Upper lobe of right lung (tissue), 1 donor: Measurements from ENCODE around the gene RNF167. TPM values are rescaled to one million over a fixed set of nuclear protein-coding genes. Genes with fewer than 3 reads are reported as not detected.
A peak's percentile ranks its signal among the peaks of the same experiment; 100 is the strongest.

Experiments used
- ATAC-seq: fragments of 200-7000 bp; cut with Tn5 transposase; one replicate; pipeline ENCODE4 v1.9.1; 2020; ENCODE audit warnings: mild to moderate bottlenecking, moderate library complexity
- DNase-seq: peaks from one replicate; pipeline ENCODE4 v3.0.0-alpha.2; 2020
- H3K27ac ChIP-seq: fragments of 200-600 bp; one replicate; pipeline ENCODE4 v1.8.0; 2022
- H3K27me3 ChIP-seq: fragments of 200-600 bp; one replicate; pipeline ENCODE4 v1.8.0; 2022; ENCODE audit warnings: mild to moderate bottlenecking
- H3K36me3 ChIP-seq: fragments of 200-600 bp; one replicate; pipeline ENCODE4 v1.8.0; 2022
- H3K4me1 ChIP-seq: fragments of 200-600 bp; one replicate; pipeline ENCODE4 v1.8.0; 2022
- H3K4me3 ChIP-seq: fragments of 200-600 bp; one replicate; pipeline ENCODE4 v1.8.0; 2022; ENCODE audit warnings: mild to moderate bottlenecking
- H3K9me3 ChIP-seq: fragments of 200-600 bp; one replicate; pipeline ENCODE4 v1.8.0; 2022
- intact Hi-C: fragments of 100-400 bp; cut with DNase I; formaldehyde crosslinking; loops from one replicate; pipeline ENCODE4 v1.11.0; 2022
- total RNA-seq: library from RNA; stranded (reverse); fragmentation: NEBNext Ultra II Directional; extraction: Animal tissue kit (Norgen Biotek cat#: 25700); gene quantifications from one replicate; pipeline ENCODE4 v1.2.1, GENCODE V29; 2021
- TF ChIP-seq, protein P1 (sequence below): fragments of 200-600 bp; IDR thresholded peaks from one replicate; pipeline ENCODE4 v1.8.0; 2022; ENCODE audit warnings: antibody characterized with exemption
- donor health status: DM: no; HTN: yes; CAD: no; lungs with severe emphysema.

Gene RNF167
- total RNA-seq, 1 donor from 2014 or later = 92.9 TPM

DNA sequence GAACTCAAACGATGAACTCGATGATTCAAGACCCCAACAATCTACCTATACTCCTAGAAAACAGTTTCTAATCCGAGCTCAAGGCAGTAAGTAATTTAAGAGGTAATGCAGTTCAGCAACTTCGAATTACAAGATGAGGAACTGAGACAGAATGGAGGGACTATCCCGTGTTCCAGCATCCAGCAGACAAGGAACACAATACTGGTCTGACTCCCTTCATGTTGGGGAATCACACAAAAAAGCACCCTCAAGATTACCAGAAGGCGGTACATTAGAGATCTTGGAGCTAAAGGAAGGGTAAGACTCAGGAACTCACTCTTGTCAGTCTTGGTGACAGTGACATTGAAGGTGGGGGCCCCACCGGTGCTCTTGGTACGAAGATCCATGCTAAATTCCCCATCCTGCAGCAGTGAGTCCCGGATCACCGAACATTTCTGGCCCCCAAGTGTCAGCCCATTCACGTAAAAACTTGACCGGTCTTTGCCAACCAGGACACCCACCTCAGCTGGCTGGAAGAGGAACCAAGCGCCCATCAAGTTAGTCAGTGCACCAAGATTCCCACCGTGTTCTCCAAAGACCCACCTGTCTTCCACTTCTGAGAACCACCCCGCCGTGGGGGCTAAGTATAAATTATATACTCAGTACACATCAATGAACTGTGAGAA lies 6.4 kb downstream of the RNF167 start:
- ATAC-seq (no peak), DNase-seq (no peak)
- intact Hi-C loops = no loop called here
- Histone ChIP-seq H3K4me1 (peaks cover 64% of the 10 kb centered on the region), H3K27me3 (no peaks in the 10 kb centered on the region), H3K9me3 (no peaks in the 10 kb centered on the region), H3K36me3 (peaks cover 49% of the 10 kb centered on the region), H3K4me3 (peak overlapping the region; percentile 99), H3K27ac (peak overlapping the region; percentile 97)
- TF ChIP-seq, protein P1, sequence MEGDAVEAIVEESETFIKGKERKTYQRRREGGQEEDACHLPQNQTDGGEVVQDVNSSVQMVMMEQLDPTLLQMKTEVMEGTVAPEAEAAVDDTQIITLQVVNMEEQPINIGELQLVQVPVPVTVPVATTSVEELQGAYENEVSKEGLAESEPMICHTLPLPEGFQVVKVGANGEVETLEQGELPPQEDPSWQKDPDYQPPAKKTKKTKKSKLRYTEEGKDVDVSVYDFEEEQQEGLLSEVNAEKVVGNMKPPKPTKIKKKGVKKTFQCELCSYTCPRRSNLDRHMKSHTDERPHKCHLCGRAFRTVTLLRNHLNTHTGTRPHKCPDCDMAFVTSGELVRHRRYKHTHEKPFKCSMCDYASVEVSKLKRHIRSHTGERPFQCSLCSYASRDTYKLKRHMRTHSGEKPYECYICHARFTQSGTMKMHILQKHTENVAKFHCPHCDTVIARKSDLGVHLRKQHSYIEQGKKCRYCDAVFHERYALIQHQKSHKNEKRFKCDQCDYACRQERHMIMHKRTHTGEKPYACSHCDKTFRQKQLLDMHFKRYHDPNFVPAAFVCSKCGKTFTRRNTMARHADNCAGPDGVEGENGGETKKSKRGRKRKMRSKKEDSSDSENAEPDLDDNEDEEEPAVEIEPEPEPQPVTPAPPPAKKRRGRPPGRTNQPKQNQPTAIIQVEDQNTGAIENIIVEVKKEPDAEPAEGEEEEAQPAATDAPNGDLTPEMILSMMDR = no peak

DNA sequence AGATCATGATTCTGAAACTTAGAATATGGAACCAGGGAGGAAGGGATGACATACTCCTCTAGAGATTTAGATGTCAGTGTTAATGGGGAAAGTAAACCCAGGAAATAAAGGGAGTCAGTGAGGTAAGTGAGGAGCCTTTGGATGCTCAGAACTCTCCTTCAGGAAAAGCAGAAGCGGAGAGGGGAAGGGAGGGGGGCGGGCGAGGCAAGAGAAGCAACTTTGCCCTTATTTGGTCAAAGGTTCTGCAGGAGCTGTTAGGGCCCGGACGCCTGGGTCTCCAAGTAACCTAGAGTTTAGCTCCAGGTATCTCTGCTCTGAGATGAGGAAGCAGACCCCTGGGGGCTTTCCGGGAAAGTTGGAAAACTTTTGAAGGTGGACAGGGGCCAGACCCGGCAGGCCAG lies 6.9 kb downstream of the RNF167 start:
- no peak for DNase-seq
- Histone ChIP-seq H3K9me3 (no peaks in the 10 kb centered on the region), H3K4me3 (peak overlapping the region; percentile 99), H3K4me1 (peaks cover 58% of the 10 kb centered on the region), H3K27me3 (no peaks in the 10 kb centered on the region), H3K27ac (peak overlapping the region; percentile 97), H3K36me3 (peaks cover 47% of the 10 kb centered on the region)
- no peak for ATAC-seq
- intact Hi-C loops = no loop called here
- TF ChIP-seq, protein P1 = no peak

DNA sequence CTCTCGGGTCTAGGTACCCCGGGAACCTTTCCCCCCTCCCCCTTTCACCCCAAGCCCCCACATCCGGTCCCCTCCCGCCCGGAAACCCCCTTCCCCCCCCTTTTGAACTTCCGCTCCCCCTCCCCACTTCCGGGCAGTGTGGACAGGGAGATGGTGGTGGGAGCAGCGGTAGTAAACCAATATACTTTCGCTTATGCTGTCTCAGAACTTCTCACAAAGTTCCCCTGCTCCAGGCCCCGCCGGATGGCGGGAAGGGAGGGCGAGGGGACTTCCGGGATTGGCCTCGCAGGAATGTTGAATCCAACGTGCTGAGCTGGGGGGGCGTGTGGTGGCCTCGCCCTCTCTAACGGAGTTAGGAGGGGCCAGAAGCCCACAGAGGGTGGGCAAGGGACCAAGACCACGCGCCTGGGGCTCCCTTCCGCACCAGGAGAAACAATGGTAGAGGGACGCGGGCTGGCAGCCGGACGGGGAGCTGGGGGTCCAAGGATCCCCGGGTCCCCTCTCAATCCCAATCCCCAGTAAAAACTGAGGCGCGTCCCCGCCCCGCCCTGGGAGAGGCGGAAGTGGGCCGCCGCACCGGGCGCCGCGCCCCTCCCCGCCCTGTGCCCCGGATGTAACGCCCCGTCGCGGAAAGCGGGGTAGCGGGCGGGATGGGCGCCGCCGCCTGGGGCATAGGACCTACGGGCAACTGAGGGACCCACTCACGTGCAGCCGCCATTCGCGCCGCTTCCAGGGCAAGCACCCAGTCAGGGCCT lies 7.5 kb downstream of the RNF167 start:
- ATAC-seq (peak; percentile 52), DNase-seq (peak; percentile 88)
- intact Hi-C loops = no loop called here
- H3K27me3 ChIP-seq = no peaks in the 10 kb centered on the region
- peak overlapping the region; percentile 99 for H3K4me3 ChIP-seq
- H3K27ac ChIP-seq = peak overlapping the region; percentile 97
- H3K4me1 ChIP-seq = peaks cover 54% of the 10 kb centered on the region
- H3K36me3 ChIP-seq = peaks cover 41% of the 10 kb centered on the region
- no peaks in the 10 kb centered on the region for H3K9me3 ChIP-seq
- TF ChIP-seq, protein P1 = no peak

DNA sequence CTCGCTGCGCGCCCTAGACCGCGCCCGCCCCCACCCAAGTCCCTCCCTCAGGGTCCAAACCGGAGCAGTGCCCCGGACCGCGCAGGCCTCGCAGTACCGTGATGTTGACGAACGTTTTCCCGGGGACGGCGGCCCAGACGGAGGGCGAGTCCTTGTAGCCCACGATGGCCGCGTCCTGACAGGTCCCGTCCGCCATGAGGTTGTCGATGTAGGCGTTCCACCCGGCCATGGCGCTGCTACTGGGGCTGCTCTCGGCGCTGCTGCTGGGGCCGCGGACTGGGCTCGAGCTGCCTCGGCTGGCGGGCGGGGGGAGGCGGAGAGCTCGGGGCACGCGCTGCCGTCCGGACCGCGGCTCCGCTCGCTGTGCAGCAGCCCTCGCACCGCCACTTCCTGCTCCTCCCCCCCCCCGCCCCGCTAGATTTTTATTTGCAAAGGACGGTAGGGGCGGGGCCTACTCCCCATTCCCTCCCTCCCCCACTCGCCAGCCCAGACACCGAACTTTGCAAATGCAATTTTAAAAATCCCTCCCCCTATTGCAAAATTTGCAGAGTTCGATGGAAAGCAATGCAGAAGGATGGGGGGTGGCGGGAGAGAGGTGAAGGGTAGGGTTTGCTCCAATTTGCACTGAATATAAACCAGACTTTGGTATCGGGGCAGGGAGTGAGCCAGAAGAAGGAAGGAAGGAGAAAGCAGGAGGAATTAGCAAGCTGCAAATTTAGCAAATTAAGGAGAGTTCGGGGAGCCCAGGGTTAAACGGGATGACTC lies 8.3 kb downstream of the RNF167 start, which contains the start of gene PFN1:
TSS of gene PFN1 (minus strand) at position 365 of the 765 bp plus-strand sequence. CDS start at position 229, 136 bp downstream.
- TF ChIP-seq, protein P1 = no peak
- Histone ChIP-seq H3K27ac (peak within 1 kb of the TSS; percentile 97), H3K9me3 (no peaks in the 10 kb centered on the region), H3K27me3 (no peaks in the 10 kb centered on the region), H3K36me3 (peaks cover 33% of the 10 kb centered on the region), H3K4me1 (peaks cover 46% of the 10 kb centered on the region), H3K4me3 (peak within 1 kb of the TSS; percentile 99)
- ATAC-seq (peak; percentile 80), DNase-seq (peak; percentile 95)
- intact Hi-C loops = no loop called here

DNA sequence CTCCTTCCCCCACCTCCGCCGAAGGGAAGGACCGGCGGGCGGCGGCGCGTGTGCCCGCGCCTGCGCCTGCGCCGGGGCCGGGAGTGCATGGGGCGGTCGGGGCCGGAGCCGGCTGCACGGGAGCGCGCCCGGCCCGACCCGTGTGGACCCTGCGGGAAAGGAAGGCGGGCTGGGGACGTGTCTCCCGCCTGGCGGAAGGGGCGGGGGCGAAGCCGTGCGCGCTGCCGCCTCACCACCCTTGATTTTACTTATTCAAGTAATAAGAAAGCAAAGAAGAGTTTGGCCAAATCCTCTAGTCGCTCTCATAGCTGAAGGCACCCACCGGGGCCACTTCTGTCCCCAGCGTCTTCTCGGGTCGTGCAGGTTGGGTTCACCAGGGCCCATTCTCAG lies 8.9 kb downstream of the RNF167 start:
- Histone ChIP-seq H3K4me3 (peak overlapping the region; percentile 99), H3K36me3 (peaks cover 27% of the 10 kb centered on the region), H3K9me3 (no peaks in the 10 kb centered on the region), H3K27me3 (no peaks in the 10 kb centered on the region), H3K27ac (peak overlapping the region; percentile 97), H3K4me1 (peaks cover 46% of the 10 kb centered on the region)
- ATAC-seq = peak; percentile 80
- TF ChIP-seq, protein P1 = no peak
- peak; percentile 94 for DNase-seq
- intact Hi-C loops = no loop called here
